CD14-positive monocyte (primary cell): ENCODE results near the gene MYRF. TPM values are rescaled to one million over a fixed set of nuclear protein-coding genes. Genes with fewer than 3 reads are reported as not detected.
A peak's percentile ranks its signal among the peaks of the same experiment; 100 is the strongest.

Experiments
- DNase-seq, 3 donors: peaks; one replicate each; pipeline ENCODE4 v3.0.0-alpha.2; 2011 to 2022
- H2AFZ ChIP-seq: 2 replicates; pipeline ENCODE4 v1.6.0; 2012; ENCODE audit warnings: mild to moderate bottlenecking, low read depth, low read length, inconsistent platforms; ENCODE audit not compliant: insufficient read depth, poor library complexity, severe bottlenecking
- H3K27ac ChIP-seq, 2 donors: 1 replicate in 1 of 2; 2 replicates in 1 of 2; pipeline ENCODE4 v1.5.1; 2012 to 2013; ENCODE audit warnings: low read length in 2 of 2, control low read depth in 1 of 2, inconsistent platforms in 1 of 2, low read depth in 1 of 2, mild to moderate bottlenecking in 1 of 2
- H3K27me3 ChIP-seq, 2 donors: one replicate each; pipeline versions ENCODE4 v1.6.0 to v1.6.1; 2011 to 2013; ENCODE audit warnings: low read length in 2 of 2; ENCODE audit not compliant: control insufficient read depth in 2 of 2, insufficient read depth in 2 of 2
- H3K36me3 ChIP-seq, 2 donors: replicated peaks in 1 of 2; 1 replicate in 1 of 2; 2 replicates in 1 of 2; pipeline versions ENCODE4 v1.5.1 to v1.6.1; 2012 to 2013; ENCODE audit warnings: low read length in 2 of 2, control low read depth in 1 of 2, inconsistent platforms in 1 of 2, mild to moderate bottlenecking in 1 of 2; ENCODE audit not compliant: insufficient read depth in 2 of 2, control insufficient read depth in 1 of 2
- H3K4me1 ChIP-seq, 2 donors: 1 replicate in 1 of 2; 2 replicates in 1 of 2; pipeline versions ENCODE4 v1.5.1 to v1.6.1; 2012 to 2013; ENCODE audit warnings: low read length in 2 of 2, control low read depth in 1 of 2, inconsistent platforms in 1 of 2, mild to moderate bottlenecking in 1 of 2, moderate library complexity in 1 of 2; ENCODE audit not compliant: insufficient read depth in 2 of 2, control insufficient read depth in 1 of 2
- H3K4me2 ChIP-seq: replicated peaks from 2 replicates; pipeline ENCODE3; 2012; ENCODE audit warnings: low read length, moderate library complexity, mild to moderate bottlenecking; ENCODE audit not compliant: poor library complexity, severe bottlenecking; ENCODE audit errors: extremely low read depth
- H3K4me3 ChIP-seq, 3 experiments: fragments of 200-600 bp in 1 of 3; sonication (generic) in 1 of 3; replicated peaks in 1 of 3; 1 replicate in 2 of 3; 2 replicates in 1 of 3; pipeline ENCODE4 v1.5.1; 2011 to 2013; ENCODE audit warnings: low read length in 3 of 3, mild to moderate bottlenecking in 3 of 3, control low read depth in 2 of 3, low read depth in 2 of 3, inconsistent platforms in 1 of 3, moderate library complexity in 1 of 3
- H3K79me2 ChIP-seq: 2 replicates; pipeline ENCODE4 v1.6.0; 2012; ENCODE audit warnings: mild to moderate bottlenecking, control low read depth, inconsistent platforms, low read length, moderate library complexity; ENCODE audit not compliant: insufficient read depth
- H3K9ac ChIP-seq: 2 replicates; pipeline ENCODE4 v1.6.0; 2017; ENCODE audit warnings: low read length, mild to moderate bottlenecking; ENCODE audit not compliant: insufficient read depth, poor library complexity, severe bottlenecking
- H3K9me3 ChIP-seq, 2 donors: replicated peaks in 1 of 2; 1 replicate in 1 of 2; 2 replicates in 1 of 2; pipeline versions ENCODE4 v1.5.1 to v1.6.1; 2012 to 2013; ENCODE audit warnings: low read length in 2 of 2, control low read depth in 1 of 2; ENCODE audit not compliant: control insufficient read depth in 1 of 2, insufficient read depth in 1 of 2
- H4K20me1 ChIP-seq: 2 replicates; pipeline ENCODE4 v1.6.0; 2012; ENCODE audit warnings: mild to moderate bottlenecking, low read length, control low read depth, moderate library complexity; ENCODE audit not compliant: insufficient read depth
- H3K27ac Mint-ChIP-seq, 7 donors: one replicate each; pipeline ENCODE4 v1.8.0; 2020; ENCODE audit warnings: mild to moderate bottlenecking in 7 of 7, mixed read lengths in 7 of 7, moderate library complexity in 6 of 7, inconsistent platforms in 2 of 7
- H3K27me3 Mint-ChIP-seq, 3 donors: one replicate each; pipeline ENCODE4 v1.8.0; 2021 to 2022; ENCODE audit warnings: low read depth in 3 of 3, mild to moderate bottlenecking in 3 of 3, mixed read lengths in 3 of 3, moderate library complexity in 3 of 3, inconsistent platforms in 1 of 3
- H3K36me3 Mint-ChIP-seq, 2 donors: one replicate each; pipeline ENCODE4 v1.8.0; 2020; ENCODE audit warnings: mixed read lengths in 2 of 2, inconsistent platforms in 1 of 2, mild to moderate bottlenecking in 1 of 2
- H3K4me1 Mint-ChIP-seq: one replicate; pipeline ENCODE4 v1.8.0; 2020; ENCODE audit warnings: mild to moderate bottlenecking, mixed read lengths
- H3K4me3 Mint-ChIP-seq, 2 donors: one replicate each; pipeline ENCODE4 v1.8.0; 2020; ENCODE audit warnings: mild to moderate bottlenecking in 2 of 2, mixed read lengths in 2 of 2, moderate library complexity in 1 of 2
- H3K9me3 Mint-ChIP-seq, 7 donors: one replicate each; pipeline ENCODE4 v1.8.0; 2020 to 2022; ENCODE audit warnings: mixed read lengths in 7 of 7, mild to moderate bottlenecking in 6 of 7, moderate library complexity in 6 of 7, inconsistent platforms in 2 of 7
- CTCF ChIP-seq: fragments of 200-600 bp; IDR thresholded peaks from one replicate; pipeline ENCODE4 v1.8.0; 2022; ENCODE audit warnings: antibody characterized with exemption, mild to moderate bottlenecking
- WGBS: methylation state at CpG from one replicate; pipeline ENCODE4 v1.1.5; 2013; ENCODE audit warnings: missing lambda C conversion rate; ENCODE audit not compliant: insufficient coverage; 5-methylcytosine and 5-hydroxymethylcytosine counted together
- intact Hi-C, 2 donors: fragments of 100-400 bp; cut with micrococcal nuclease; formaldehyde crosslinking; loops; one replicate each; pipeline versions ENCODE4 v1.15.0 to v1.15.1; 2023
- polyA plus RNA-seq, 3 donors: library from polyadenylated mRNA; depleted of rRNA in 1 of 3; unstranded in 2 of 3; stranded (reverse) in 1 of 3; fragments of 300-500 nt in 2 of 3; fragments of >200 nt in 1 of 3; fragmentation: Illumina TruSeq in 2 of 3; gene quantifications; 1 replicate in 2 of 3; 2 replicates in 1 of 3; pipeline ENCODE4 v1.2.3, GENCODE V29; 2012 to 2021

The MYRF gene
- polyA plus RNA-seq, 3 donors: 0.18 to 0.19 TPM; not detected in 1

DNA sequence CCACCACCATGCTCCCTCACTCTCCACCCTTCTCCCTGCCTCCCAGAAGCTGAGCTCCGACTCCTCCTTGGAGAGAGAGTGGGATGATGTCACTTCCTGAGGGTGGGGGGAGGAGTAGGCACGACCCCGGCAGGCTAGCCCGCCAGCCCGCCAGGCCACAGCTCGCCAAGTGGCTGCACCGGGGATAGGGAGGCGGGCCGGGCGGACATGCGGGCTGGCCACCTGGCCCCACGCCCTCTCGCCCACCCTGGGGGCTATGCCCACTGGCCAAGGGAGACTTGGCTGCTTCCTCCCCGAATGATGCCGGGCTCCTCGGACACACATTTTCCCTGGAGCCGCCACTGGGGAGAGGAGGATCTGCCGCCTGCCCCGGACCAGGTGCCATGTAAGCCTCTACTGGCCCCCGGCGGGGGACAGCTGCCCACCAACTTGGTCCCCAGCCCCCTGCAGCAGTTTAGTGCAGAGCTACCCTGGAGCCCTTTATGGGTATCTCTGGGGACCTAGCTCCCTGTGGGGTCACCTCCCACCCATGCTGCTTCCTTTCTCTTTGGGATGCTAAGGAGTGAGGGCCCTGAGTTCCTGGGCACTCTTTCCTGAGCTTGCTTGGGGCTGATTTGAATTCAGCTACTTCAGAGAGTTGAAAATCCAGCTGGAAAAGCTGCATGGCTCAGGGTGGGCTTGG is 33.7 kb upstream of the MYRF start:
- Mint-ChIP-seq H3K36me3 (peaks cover 6 to 7% of the 10 kb centered on the region in 2 donors), H3K27me3 (peaks cover 0 to 4% (median 3%) of the 10 kb centered on the region in 3 donors), H3K4me3 (no peak overlapping the region), H3K27ac (no peak overlapping the region), H3K9me3 (no peaks in the 10 kb centered on the region), H3K4me1 (peaks cover 46% of the 10 kb centered on the region)
- intact Hi-C loops: loop anchor here in 1 of 2 donors (5.0 kb wide), 1 partner anchor 41 kb away; no protein-coding TSS in a partner anchor
- no peak overlapping the region for H3K4me2 ChIP-seq
- TF ChIP-seq CTCF: no peak
- peaks cover 40 to 44% of the 10 kb centered on the region in 2 donors for H3K4me1 ChIP-seq
- DNase-seq: no peak
- no peak overlapping the region for H3K4me3 ChIP-seq
- H3K27ac ChIP-seq: no peak overlapping the region
- peaks cover 0 to 19% of the 10 kb centered on the region in 2 donors for H3K36me3 ChIP-seq
- H4K20me1 ChIP-seq: no peaks in the 10 kb centered on the region
- peaks cover 4% of the 10 kb centered on the region for H3K79me2 ChIP-seq
- no peak overlapping the region for H3K9ac ChIP-seq
- H2AFZ ChIP-seq: no peak overlapping the region
- WGBS: 72% methylated on average over 19 of the region's 21 CpGs
- H3K9me3 ChIP-seq: no peaks in the 10 kb centered on the region
- H3K27me3 ChIP-seq: no peaks in the 10 kb centered on the region

- H3K27me3 Mint-ChIP-seq: peaks cover 0 to 6% (median 3%) of the 10 kb centered on the region in 3 donors
- H3K4me1 Mint-ChIP-seq: peaks cover 34% of the 10 kb centered on the region
- peak overlapping the region in 2 of 7 donors; percentile 2 to 25 for H3K27ac Mint-ChIP-seq
- Histone ChIP-seq H3K4me1 (peaks cover 29 to 32% of the 10 kb centered on the region in 2 donors), H3K4me3 (no peak overlapping the region), H2AFZ (no peak overlapping the region), H4K20me1 (no peaks in the 10 kb centered on the region), H3K27me3 (no peaks in the 10 kb centered on the region), H3K4me2 (no peak overlapping the region), H3K27ac (no peak overlapping the region), H3K79me2 (peaks cover 4% of the 10 kb centered on the region), H3K9ac (no peak overlapping the region), H3K9me3 (no peaks in the 10 kb centered on the region), H3K36me3 (peaks cover 2 to 32% of the 10 kb centered on the region in 2 donors)
- no peak for TF ChIP-seq CTCF
- peaks cover 12 to 14% of the 10 kb centered on the region in 2 donors for H3K36me3 Mint-ChIP-seq
- DNase-seq: no peak
- intact Hi-C loops: loop anchor here in 1 of 2 donors (5.0 kb wide), 1 partner anchor 43 kb away; no protein-coding TSS in a partner anchor
- H3K4me3 Mint-ChIP-seq: no peak overlapping the region
- no peaks in the 10 kb centered on the region for H3K9me3 Mint-ChIP-seq
- WGBS: 100% methylated on average over 4 of the region's 12 CpGs
Observed at GRCh38 chr11:61719978-61720377, 32.5 kb upstream of the MYRF start.
